ENCODE results near the gene BEND3.

DNA sequence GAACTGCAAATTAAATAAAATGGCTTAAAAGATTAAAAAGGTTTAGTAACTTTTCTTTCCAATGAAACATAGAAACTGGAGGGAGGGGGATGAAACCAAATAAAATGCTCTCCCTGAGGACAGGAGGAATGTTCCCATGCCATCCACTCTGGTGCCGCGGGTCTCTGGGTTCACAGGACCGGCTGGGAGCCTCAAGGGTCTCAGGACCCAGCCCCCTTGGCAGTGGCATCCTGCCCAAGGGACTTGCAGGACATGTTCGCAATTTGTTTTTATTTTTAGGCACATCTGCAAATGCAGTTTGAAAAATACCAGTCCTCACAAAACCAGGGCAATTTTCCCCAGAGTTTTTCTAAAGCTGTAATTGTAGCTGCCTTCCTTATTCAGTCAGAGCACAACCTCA is 7.5 kb downstream of the BEND3 start:
- TF ChIP-seq, protein P1, sequence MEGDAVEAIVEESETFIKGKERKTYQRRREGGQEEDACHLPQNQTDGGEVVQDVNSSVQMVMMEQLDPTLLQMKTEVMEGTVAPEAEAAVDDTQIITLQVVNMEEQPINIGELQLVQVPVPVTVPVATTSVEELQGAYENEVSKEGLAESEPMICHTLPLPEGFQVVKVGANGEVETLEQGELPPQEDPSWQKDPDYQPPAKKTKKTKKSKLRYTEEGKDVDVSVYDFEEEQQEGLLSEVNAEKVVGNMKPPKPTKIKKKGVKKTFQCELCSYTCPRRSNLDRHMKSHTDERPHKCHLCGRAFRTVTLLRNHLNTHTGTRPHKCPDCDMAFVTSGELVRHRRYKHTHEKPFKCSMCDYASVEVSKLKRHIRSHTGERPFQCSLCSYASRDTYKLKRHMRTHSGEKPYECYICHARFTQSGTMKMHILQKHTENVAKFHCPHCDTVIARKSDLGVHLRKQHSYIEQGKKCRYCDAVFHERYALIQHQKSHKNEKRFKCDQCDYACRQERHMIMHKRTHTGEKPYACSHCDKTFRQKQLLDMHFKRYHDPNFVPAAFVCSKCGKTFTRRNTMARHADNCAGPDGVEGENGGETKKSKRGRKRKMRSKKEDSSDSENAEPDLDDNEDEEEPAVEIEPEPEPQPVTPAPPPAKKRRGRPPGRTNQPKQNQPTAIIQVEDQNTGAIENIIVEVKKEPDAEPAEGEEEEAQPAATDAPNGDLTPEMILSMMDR (IDR thresholded peaks at IDR 0.05): no peak
- no peak for TF ChIP-seq POLR2A (IDR thresholded peaks at IDR 0.05)

Measured in suprapubic skin (tissue), 3 donors.